Putamen (tissue), 1 donor: ENCODE measurements around the gene MTMR4.
"Not testable (repeated sequence)": the region's sequence is repeated elsewhere in the genome, so short reads cannot be mapped to it uniquely, and the experiment has no call there.

Experiments used
- DNase-seq: peaks from one replicate; pipeline ENCODE4 v3.0.0-alpha.2; 2016; ENCODE audit warnings: low spot score

Gene MTMR4

GRCh38 chr17:58525239-58525638 is 10.8 kb upstream of the MTMR4 start:
- no peak for DNase-seq

GRCh38 chr17:58521680-58522079 is 7.2 kb upstream of the MTMR4 start:
- DNase-seq = no peak

- no peak for DNase-seq
These were observed 6.5 kb upstream of the MTMR4 start for GRCh38 chr17:58520843-58521430.

GRCh38 chr17:58517928-58518609 is 3.6 kb upstream of the MTMR4 start:
- DNase-seq = peak; percentile 100

GRCh38 chr17:58517378-58517927 is 3.0 kb upstream of the MTMR4 start:
- DNase-seq = no peak

GRCh38 chr17:58516644-58517377 is 2.4 kb upstream of the MTMR4 start:
- DNase-seq = no peak

- DNase-seq = no peak
These were observed 848 bp upstream of the MTMR4 start for GRCh38 chr17:58515286-58515685.

- DNase-seq = no peak
These were observed 326 bp upstream of the MTMR4 start for GRCh38 chr17:58514770-58515157.

GRCh38 chr17:58513267-58513964 is 1.0 kb downstream of the MTMR4 start:
- DNase-seq = no peak

- DNase-seq = no peak
These were observed 4.4 kb downstream of the MTMR4 start for GRCh38 chr17:58510075-58510474.

GRCh38 chr17:58508341-58509067 is 5.9 kb downstream of the MTMR4 start:
- DNase-seq = no peak

GRCh38 chr17:58507123-58507634 is 7.3 kb downstream of the MTMR4 start:
- DNase-seq = no peak

GRCh38 chr17:58506354-58507080 is 7.9 kb downstream of the MTMR4 start:
- no peak for DNase-seq

GRCh38 chr17:58504826-58505351 is 9.5 kb downstream of the MTMR4 start:
- no peak for DNase-seq

- DNase-seq = no peak
These were observed 10.6 kb downstream of the MTMR4 start for GRCh38 chr17:58503866-58504265.

- not testable (repeated sequence) for DNase-seq
These were observed 11.3 kb downstream of the MTMR4 start for GRCh38 chr17:58503134-58503533.

GRCh38 chr17:58501451-58501850 is 13.0 kb downstream of the MTMR4 start:
- no peak for DNase-seq

GRCh38 chr17:58498177-58498828 is 16.1 kb downstream of the MTMR4 start:
- no peak for DNase-seq

GRCh38 chr17:58493506-58493905 is 20.9 kb downstream of the MTMR4 start:
- DNase-seq = no peak
